ENCODE measurements around the gene SFXN5. TPM values are rescaled to one million over a fixed set of nuclear protein-coding genes. Genes with fewer than 3 reads are reported as not detected.

The SFXN5 gene
- total and polyA plus RNA-seq, 2 of the 4 experiments (the other 2 are of a cell fraction) = 8.6 to 17.0 TPM

DNA sequence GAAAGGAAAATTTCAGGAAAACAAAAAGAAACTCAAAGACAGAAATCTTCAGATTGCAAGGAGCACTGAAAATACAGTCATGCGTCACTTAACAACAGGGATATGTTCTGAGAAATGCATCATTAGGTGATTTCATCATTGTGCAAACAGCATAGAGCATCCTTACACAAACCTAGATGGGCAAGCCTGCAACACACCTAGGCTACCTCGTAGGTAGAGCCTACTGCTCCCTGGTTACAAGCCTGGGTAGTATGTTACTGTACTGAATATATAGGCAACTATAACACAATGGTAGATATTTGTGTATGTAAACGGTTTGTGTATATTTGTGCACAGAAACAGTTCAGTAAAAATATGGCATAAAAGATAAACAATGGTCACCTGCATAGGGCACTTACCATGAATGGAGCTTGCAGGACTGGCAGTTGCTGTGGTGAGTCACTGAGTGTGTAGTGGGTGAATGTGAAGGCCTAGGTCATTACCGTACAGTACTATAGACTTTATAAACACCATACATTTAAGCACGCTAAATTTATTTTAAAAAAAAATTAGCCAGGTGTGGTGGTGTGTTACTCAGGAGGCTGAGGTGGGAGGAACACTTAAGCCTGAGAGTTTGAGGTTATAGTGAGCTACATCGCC lies 33.4 kb downstream of the SFXN5 start:
- dilution Hi-C loops (cut with HindIII; ENCODE audit: low sequenced_read_pairs, unreplicated experiment) = no loop called here
- intact Hi-C loops (cut with micrococcal nuclease) = no loop called here

More for the DNA sequence above, 33.4 kb downstream of the SFXN5 start:
- Histone ChIP-seq H2BK120ac (ENCODE audit: low read depth, low read length) (no peak overlapping the region), H3K4me1 (ENCODE audit: control insufficient read depth, insufficient read depth, low read length) (no peaks in the 10 kb centered on the region), H2BK5ac (ENCODE audit: low read depth, low read length, poor library complexity, severe bottlenecking) (no peak overlapping the region), H3K9me1 (ENCODE audit: insufficient read depth, low read length) (peaks cover 7% of the 10 kb centered on the region; the same call in 1 of the 2 replicates), H4K91ac (ENCODE audit: insufficient read depth, low read depth, low read length) (no peak overlapping the region), H3K79me1 (ENCODE audit: low read depth in 1 of 2, low read length in 2 of 2) (peaks cover 3 to 13% of the 10 kb centered on the region in 2 experiments; a peak in 3 of 4 replicates), H3K9me3 (ENCODE audit: control insufficient read depth, insufficient read depth, low read length) (no peaks in the 10 kb centered on the region), H3K4ac (ENCODE audit: low read depth, low read length) (no peak overlapping the region), H4K20me1 (ENCODE audit: insufficient read depth, low read length) (no peaks in the 10 kb centered on the region; the same call in none of the 2 replicates), H4K5ac (ENCODE audit: low read depth, low read length) (no peak overlapping the region), H2AK9ac (replicated peaks; ENCODE audit: low read depth, low read length, poor library complexity) (no peak overlapping the region), H3K36me3 (ENCODE audit: control insufficient read depth, insufficient read depth, low read length) (peaks cover 5% of the 10 kb centered on the region; the same call in 1 of the 2 replicates), H3K4me3 (ENCODE audit: insufficient read depth, low read depth, low read length) (no peak overlapping the region), H3K56ac (ENCODE audit: extremely low read depth, insufficient read depth, low read length) (no peak overlapping the region), H4K8ac (ENCODE audit: low read depth in 2 of 2, low read length in 2 of 2) (no peak overlapping the region), H2AK5ac (ENCODE audit: low read depth, low read length) (no peak overlapping the region), H3K9ac (ENCODE audit: low read depth, low read length) (no peak overlapping the region), H2BK15ac (ENCODE audit: low read depth, low read length) (no peak overlapping the region), H2BK20ac (ENCODE audit: low read depth, low read length) (no peak overlapping the region), H3K27me3 (ENCODE audit: control insufficient read depth, insufficient read depth, low read length) (no peaks in the 10 kb centered on the region), H3K23ac (ENCODE audit: low read depth, low read length) (no peak overlapping the region), H3K14ac (replicated peaks; ENCODE audit: low read depth, low read length) (no peak overlapping the region), H3K18ac (ENCODE audit: low read depth, low read length) (no peak overlapping the region), H3K4me2 (ENCODE audit: low read depth, low read length) (no peak overlapping the region), H2AFZ (replicated peaks; ENCODE audit: low read length, poor library complexity) (no peak overlapping the region), H3K27ac (ENCODE audit: insufficient read depth, low read length) (no peak overlapping the region)
- in situ Hi-C loops (cut with MboI; ENCODE audit: low sequenced_read_pairs) = no loop called here
- no CpG with 5 or more reads among the region's 6 CpGs for WGBS, 2 experiments (ENCODE audit: extremely low coverage in 2 of 2, insufficient read length in 1 of 2)
- TF ChIP-seq FOS (IDR thresholded peaks at IDR 0.05; ENCODE audit: low read depth, low read length) = no peak
- TF ChIP-seq CHD1 (IDR thresholded peaks at IDR 0.05; ENCODE audit: low read depth, low read length) = no peak
- no peak for TF ChIP-seq RAD21 (IDR thresholded peaks at IDR 0.05; ENCODE audit: low read length)
- TF ChIP-seq SMC3 (IDR thresholded peaks at IDR 0.05; ENCODE audit: low read depth, low read length) = no peak
- TF ChIP-seq, protein P1, sequence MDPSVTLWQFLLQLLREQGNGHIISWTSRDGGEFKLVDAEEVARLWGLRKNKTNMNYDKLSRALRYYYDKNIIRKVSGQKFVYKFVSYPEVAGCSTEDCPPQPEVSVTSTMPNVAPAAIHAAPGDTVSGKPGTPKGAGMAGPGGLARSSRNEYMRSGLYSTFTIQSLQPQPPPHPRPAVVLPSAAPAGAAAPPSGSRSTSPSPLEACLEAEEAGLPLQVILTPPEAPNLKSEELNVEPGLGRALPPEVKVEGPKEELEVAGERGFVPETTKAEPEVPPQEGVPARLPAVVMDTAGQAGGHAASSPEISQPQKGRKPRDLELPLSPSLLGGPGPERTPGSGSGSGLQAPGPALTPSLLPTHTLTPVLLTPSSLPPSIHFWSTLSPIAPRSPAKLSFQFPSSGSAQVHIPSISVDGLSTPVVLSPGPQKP (IDR thresholded peaks at IDR 0.05; ENCODE audit: borderline replicate concordance, low read depth, low read length) = no peak
- TF ChIP-seq RCOR1 (IDR thresholded peaks at IDR 0.05; ENCODE audit: insufficient replicate concordance, low read length) = no peak
- no peak for TF ChIP-seq RFX5 (IDR thresholded peaks at IDR 0.05; ENCODE audit: low read depth, low read length)
- no peak for TF ChIP-seq MXI1 (IDR thresholded peaks at IDR 0.05; ENCODE audit: borderline replicate concordance, low read depth, low read length)
- ChIA-PET CTCF (no interaction called here), POLR2A (ENCODE audit: unreplicated experiment) (no interaction called here)
- ATAC-seq (ENCODE audit: low read depth) = no peak
- DNase-seq = no peak
- BruUV-seq (replicated peaks) = no TSS peak

All from IMR-90 (cell line).